GM12878 (cell line): ENCODE data around the gene AQP3. TPM values are rescaled to one million over a fixed set of nuclear protein-coding genes. Genes with fewer than 3 reads are reported as not detected.

Experiments used
- ATAC-seq: fragments of 200-7000 bp; cut with Tn5 transposase; 3 replicates; pipeline ENCODE4 v1.9.1; 2020; ENCODE audit warnings: mild to moderate bottlenecking, moderate library complexity
- BruUV-seq: library from RNA; stranded (reverse); fragments of 400-500 nt; replicated peaks from 2 replicates; lab custom pipeline; 2021; lab: Mats Ljungman, UMichigan
- CTCF ChIA-PET: fragments of 300-600 bp; sonication (Branson Sonifier 250); formaldehyde crosslinking; extraction: SDS; loops from one replicate; lab custom pipeline; 2021; ENCODE audit warnings: inconsistent platforms; lab: Yijun Ruan, JAX
- POLR2A ChIA-PET: fragments of 350-600 bp; formaldehyde crosslinking; extraction: SDS; loops from one replicate; lab custom pipeline; 2021; ENCODE audit warnings: inconsistent platforms; lab: Charles Lee
- RAD21 ChIA-PET: fragments of 300-600 bp; sonication (Branson Sonifier 250); formaldehyde crosslinking; loops from one replicate; lab custom pipeline; 2023; ENCODE audit warnings: antibody characterized with exemption; ENCODE audit not compliant: unreplicated experiment; lab: Charles Lee
- SMC1A ChIA-PET: fragments of 300-600 bp; sonication (Branson Sonifier 250); formaldehyde crosslinking; loops from one replicate; lab custom pipeline; 2023; ENCODE audit not compliant: unreplicated experiment, uncharacterized antibody; lab: Charles Lee
- DNase-seq: peaks from one replicate; pipeline ENCODE4 v3.0.0-alpha.2; 2011; ENCODE audit warnings: low read depth, low spot score
- FAIRE-seq: peaks from 3 replicates; lab custom pipeline; 2011; peaks lifted over from hg19 to GRCh38; lab: Jason Lieb, UNC
- H2AFZ ChIP-seq: 2 replicates; pipeline ENCODE4 v1.6.0; 2011; ENCODE audit warnings: low read depth, low read length, control low read depth; ENCODE audit not compliant: control insufficient read depth
- H3K27ac ChIP-seq: 2 replicates; pipeline ENCODE4 v1.5.1; 2011; ENCODE audit warnings: control low read depth; ENCODE audit not compliant: control insufficient read depth, insufficient read depth
- H3K27me3 ChIP-seq, 2 experiments: replicated peaks in 1 of 2; 2 replicates each; pipeline versions ENCODE4 v1.6.0 to v1.6.1; 2011; ENCODE audit warnings: low read length in 1 of 2; ENCODE audit not compliant: control insufficient read depth in 2 of 2, insufficient read depth in 2 of 2
- H3K36me3 ChIP-seq, 2 experiments: 2 replicates each; pipeline ENCODE4 v1.5.1; 2011; ENCODE audit warnings: low read length in 1 of 2; ENCODE audit not compliant: control insufficient read depth in 2 of 2, insufficient read depth in 2 of 2
- H3K4me1 ChIP-seq: 2 replicates; pipeline ENCODE4 v1.6.1; 2011; ENCODE audit warnings: mild to moderate bottlenecking, low read length, moderate library complexity, mixed read lengths; ENCODE audit not compliant: control insufficient read depth, insufficient read depth
- H3K4me2 ChIP-seq: 2 replicates; pipeline ENCODE4 v1.6.0; 2011; ENCODE audit warnings: control low read depth; ENCODE audit not compliant: control insufficient read depth, insufficient read depth
- H3K4me3 ChIP-seq: fragments of 200-600 bp; sonication (generic); 2 replicates; pipeline ENCODE4 v1.5.1; 2016
- H3K79me2 ChIP-seq: 2 replicates; pipeline ENCODE4 v1.6.0; 2011; ENCODE audit warnings: low read length; ENCODE audit not compliant: control insufficient read depth, insufficient read depth
- H3K9ac ChIP-seq: 2 replicates; pipeline ENCODE4 v1.8.0; 2011; ENCODE audit warnings: low read length, control low read depth, mixed read lengths; ENCODE audit not compliant: control insufficient read depth, insufficient read depth
- H3K9me3 ChIP-seq: replicated peaks from 3 replicates; pipeline ENCODE4 v1.5.1; 2011; ENCODE audit warnings: mild to moderate bottlenecking, low read length; ENCODE audit not compliant: control insufficient read depth, insufficient read depth
- H4K20me1 ChIP-seq: 2 replicates; pipeline ENCODE4 v1.6.0; 2011; ENCODE audit not compliant: control insufficient read depth, insufficient read depth
- NFXL1 ChIP-seq: fragments of 450-650 bp; IDR thresholded peaks from 2 replicates; pipeline ENCODE4 v1.6.1; 2017; ENCODE audit warnings: antibody characterized with exemption, mild to moderate bottlenecking, borderline replicate concordance
- NRF1 ChIP-seq: conservative IDR thresholded peaks from 2 replicates; pipeline ENCODE4 v1.6.1; 2011; ENCODE audit warnings: mild to moderate bottlenecking, low read depth, low read length, improper control_type of control experiment
- POLR2A ChIP-seq: IDR thresholded peaks from 2 replicates; pipeline ENCODE4 v1.6.1; 2011; ENCODE audit warnings: low read depth, mild to moderate bottlenecking, low read length
- ZNF24 ChIP-seq: fragments of 450-650 bp; IDR thresholded peaks from 2 replicates; pipeline ENCODE4 v1.6.1; 2017; ENCODE audit warnings: antibody characterized with exemption, mild to moderate bottlenecking
- WGBS: methylation state at CpG from one replicate; pipeline ENCODE4 v1.1.6; 2016; ENCODE audit warnings: low lambda C conversion rate; ENCODE audit not compliant: insufficient replicate concordance, insufficient coverage; ENCODE audit errors: missing lambda C conversion rate; 5-methylcytosine and 5-hydroxymethylcytosine counted together
- in situ Hi-C: fragments of 300-500 bp; cut with MboI; formaldehyde crosslinking; loops from 9 replicates; pipeline ENCODE4 v1.14.3; 2018; ENCODE audit warnings: mixed read lengths
- intact Hi-C: fragments of 100-400 bp; cut with micrococcal nuclease; formaldehyde crosslinking; loops from one replicate; pipeline ENCODE4 v1.14.2; 2022; ENCODE audit not compliant: unreplicated experiment
- polyA plus RNA-seq, 11 experiments: library from polyadenylated mRNA; depleted of rRNA in 4 of 11; unstranded in 6 of 11; stranded (reverse) in 5 of 11; fragments of >200 nt; fragmentation: Nextera tagmentation in 4 of 11; fragmentation: Illumina TruSeq in 1 of 11; extraction: Ambion mirVana in 4 of 11; extraction: Trizol in 1 of 11; gene quantifications; 1 replicate in 1 of 11; 2 replicates in 10 of 11; pipeline versions ENCODE4 v1.2.1 to v1.2.3, GENCODE V29; 2011 to 2016; ENCODE audit warnings: inconsistent platforms in 2 of 11, missing spikeins in 2 of 11, low read depth in 1 of 11
- total RNA-seq, 4 experiments: library from RNA; depleted of rRNA in 3 of 4; stranded (reverse); fragments of >200 nt in 3 of 4; fragmentation: Illumina TruSeq in 1 of 4; extraction: Trizol in 1 of 4; gene quantifications; 2 replicates each; pipeline versions ENCODE4 v1.2.1 to v1.2.3, GENCODE V29; 2013 to 2021
- TF ChIP-seq, protein P1 (sequence below): fragments of 450-650 bp; IDR thresholded peaks from 2 replicates; pipeline ENCODE4 v1.6.1; 2017; ENCODE audit warnings: mild to moderate bottlenecking, moderate library complexity

AQP3 gene
- total and polyA plus RNA-seq, 10 of the 15 experiments (the other 5 are each of a cell fraction or from before 2014, with no cell fraction given): 0.60 to 11.8 (median 4.5) TPM

DNA sequence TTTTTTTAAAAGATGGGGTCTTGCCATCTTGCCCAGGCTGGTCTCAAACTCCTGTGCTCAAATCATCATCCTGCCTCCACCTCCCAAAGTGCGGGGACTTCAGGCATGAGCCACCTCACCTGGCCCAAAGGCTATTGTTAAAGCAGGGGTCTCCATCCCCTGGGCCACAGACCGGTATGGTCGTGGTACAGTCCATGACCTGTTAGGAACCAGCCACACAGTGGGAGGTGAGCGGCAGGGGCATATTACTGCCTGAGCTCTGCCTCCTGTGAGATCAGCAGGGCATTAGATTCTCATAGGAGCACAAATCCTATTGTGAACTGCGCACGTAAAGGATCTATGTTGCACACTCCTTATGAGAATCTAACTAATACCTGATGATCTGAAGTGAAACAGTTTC, 33.6 kb upstream of the AQP3 start (continued):
- TF ChIP-seq, protein P1, sequence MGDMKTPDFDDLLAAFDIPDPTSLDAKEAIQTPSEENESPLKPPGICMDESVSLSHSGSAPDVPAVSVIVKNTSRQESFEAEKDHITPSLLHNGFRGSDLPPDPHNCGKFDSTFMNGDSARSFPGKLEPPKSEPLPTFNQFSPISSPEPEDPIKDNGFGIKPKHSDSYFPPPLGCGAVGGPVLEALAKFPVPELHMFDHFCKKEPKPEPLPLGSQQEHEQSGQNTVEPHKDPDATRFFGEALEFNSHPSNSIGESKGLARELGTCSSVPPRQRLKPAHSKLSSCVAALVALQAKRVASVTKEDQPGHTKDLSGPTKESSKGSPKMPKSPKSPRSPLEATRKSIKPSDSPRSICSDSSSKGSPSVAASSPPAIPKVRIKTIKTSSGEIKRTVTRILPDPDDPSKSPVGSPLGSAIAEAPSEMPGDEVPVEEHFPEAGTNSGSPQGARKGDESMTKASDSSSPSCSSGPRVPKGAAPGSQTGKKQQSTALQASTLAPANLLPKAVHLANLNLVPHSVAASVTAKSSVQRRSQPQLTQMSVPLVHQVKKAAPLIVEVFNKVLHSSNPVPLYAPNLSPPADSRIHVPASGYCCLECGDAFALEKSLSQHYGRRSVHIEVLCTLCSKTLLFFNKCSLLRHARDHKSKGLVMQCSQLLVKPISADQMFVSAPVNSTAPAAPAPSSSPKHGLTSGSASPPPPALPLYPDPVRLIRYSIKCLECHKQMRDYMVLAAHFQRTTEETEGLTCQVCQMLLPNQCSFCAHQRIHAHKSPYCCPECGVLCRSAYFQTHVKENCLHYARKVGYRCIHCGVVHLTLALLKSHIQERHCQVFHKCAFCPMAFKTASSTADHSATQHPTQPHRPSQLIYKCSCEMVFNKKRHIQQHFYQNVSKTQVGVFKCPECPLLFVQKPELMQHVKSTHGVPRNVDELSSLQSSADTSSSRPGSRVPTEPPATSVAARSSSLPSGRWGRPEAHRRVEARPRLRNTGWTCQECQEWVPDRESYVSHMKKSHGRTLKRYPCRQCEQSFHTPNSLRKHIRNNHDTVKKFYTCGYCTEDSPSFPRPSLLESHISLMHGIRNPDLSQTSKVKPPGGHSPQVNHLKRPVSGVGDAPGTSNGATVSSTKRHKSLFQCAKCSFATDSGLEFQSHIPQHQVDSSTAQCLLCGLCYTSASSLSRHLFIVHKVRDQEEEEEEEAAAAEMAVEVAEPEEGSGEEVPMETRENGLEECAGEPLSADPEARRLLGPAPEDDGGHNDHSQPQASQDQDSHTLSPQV: no peak
- no peak for TF ChIP-seq NRF1
- no peak for TF ChIP-seq POLR2A
- TF ChIP-seq, all 136 proteins: peak for 0

DNA sequence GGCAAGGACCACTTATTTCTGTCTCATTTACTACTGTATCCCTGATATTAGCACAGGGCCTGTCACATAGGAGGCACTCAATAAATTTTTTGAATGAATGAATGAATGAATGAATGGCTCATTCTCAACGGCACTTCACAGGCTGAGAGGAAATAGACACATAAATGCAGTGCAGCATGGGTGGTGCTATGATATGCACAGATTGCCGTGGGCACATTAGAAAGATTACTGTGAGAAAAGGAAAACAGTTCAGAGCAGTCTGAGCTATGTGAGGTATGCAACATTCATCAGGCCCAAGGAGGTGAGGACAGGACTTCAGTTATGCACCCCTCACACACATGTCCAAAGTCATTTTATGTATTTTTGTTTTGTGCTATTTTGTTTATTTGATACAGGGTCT, 32.7 kb upstream of the AQP3 start:
- in situ Hi-C loops (no loop called here), intact Hi-C loops (no loop called here)
- Histone ChIP-seq H3K27me3 (no peaks in the 10 kb centered on the region), H3K79me2 (no peaks in the 10 kb centered on the region), H3K9me3 (no peaks in the 10 kb centered on the region), H3K4me2 (no peak overlapping the region), H4K20me1 (no peaks in the 10 kb centered on the region), H3K4me1 (no peaks in the 10 kb centered on the region), H3K27ac (no peak overlapping the region), H3K9ac (no peak overlapping the region), H3K36me3 (no peaks in the 10 kb centered on the region), H3K4me3 (no peak overlapping the region), H2AFZ (no peak overlapping the region)
- ChIA-PET CTCF (no interaction called here), POLR2A (no interaction called here), SMC1A (interaction anchor here (1.4 kb wide), 1 partner anchor 27 kb away, joined by 4 read pairs; no protein-coding TSS in a partner anchor), RAD21 (no interaction called here)
- ATAC-seq (no peak), FAIRE-seq (no peak), DNase-seq (no peak)
- 0 out of 2 replicates have a peak, but pooled peaks have one; percentile 43 for TF ChIP-seq ZNF24
- no peak for TF ChIP-seq NFXL1
- 47% methylated on average over 2 of the region's 2 CpGs for WGBS
- no TSS peak for BruUV-seq
